Measurements from ENCODE around the gene EGFR.
A peak's percentile ranks its signal among the peaks of the same experiment; 100 is the strongest.

The EGFR gene

DNA sequence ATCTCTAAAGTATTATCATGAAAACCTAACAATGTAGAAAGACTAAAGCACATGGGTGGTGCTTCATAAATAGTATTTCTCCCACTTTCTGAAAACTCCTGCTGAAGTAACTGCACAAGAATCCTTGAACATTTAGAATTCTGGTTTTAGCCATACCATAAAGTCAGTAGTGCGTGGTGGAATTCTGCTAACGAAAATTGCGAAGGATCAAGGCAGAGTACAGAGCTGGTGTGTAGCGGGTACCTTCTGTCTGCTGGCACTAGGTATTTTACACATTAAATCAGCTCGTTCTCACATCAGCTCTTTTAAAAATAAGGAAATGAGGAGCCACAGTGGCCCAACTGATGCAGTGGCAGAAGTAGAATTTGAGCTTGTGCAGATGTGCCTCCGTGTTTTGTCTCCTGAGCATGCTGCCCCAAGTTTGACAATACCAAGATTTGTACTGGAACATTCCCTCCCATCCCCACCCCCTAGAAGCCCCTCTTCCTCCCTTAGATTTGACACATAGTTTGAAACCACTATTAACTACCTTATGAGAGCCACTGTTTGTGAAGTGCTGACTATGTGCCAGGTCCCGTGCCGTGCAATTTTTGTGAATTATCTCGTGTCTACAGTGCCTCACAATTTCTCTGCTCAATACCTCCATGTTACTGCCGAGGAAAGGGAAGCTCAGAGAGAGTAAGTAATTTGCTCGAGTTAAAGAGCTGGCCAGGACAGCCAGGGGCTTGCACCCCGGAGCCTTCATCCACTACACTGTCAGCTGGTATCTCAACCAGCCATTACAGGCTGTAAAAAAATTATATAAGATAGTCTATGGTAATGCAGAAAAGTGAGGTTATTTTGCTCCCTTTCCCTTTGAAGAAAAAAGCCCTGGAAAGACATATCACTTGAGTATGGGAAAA is 66.9 kb downstream of the EGFR start:
- no peak for DNase-seq

DNA sequence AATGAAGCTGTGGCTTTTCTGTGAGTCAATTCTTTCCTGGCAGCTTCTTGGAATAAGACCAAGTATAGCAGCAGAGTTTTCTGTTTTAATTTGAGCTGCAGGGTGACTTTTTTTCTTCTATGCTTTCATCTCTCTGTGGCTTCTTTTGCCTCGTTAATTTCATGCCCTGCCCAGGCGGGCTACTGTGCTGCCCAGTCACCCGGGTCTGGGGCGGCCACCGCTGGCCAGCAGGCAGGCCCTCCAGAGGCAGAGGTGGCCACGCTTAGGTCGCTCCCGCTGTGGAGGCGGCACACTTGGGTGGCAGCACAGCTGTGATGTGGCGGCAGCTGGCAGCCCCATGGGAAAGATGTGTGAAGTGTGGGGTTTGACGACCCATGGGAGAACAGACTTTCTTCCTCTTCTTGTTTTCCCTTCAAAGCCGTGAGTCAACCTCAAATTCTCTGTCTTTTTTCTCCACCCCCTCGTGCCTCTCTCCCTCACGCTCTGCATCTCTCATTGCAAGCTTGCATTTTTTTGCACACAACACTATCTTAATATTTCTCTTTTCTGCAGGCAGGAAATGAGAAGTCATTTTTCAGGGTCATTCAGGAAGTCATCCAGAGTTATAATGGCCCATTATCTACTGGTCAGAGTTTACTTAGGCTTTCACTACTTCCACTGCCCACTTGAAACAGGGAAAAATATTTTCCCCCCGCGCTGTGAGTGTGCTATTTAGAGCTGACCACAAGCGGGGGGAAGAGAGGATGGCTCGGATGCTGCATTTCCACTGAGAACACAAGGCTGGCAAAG is 67.8 kb downstream of the EGFR start:
- DNase-seq = peak; percentile 70

DNA sequence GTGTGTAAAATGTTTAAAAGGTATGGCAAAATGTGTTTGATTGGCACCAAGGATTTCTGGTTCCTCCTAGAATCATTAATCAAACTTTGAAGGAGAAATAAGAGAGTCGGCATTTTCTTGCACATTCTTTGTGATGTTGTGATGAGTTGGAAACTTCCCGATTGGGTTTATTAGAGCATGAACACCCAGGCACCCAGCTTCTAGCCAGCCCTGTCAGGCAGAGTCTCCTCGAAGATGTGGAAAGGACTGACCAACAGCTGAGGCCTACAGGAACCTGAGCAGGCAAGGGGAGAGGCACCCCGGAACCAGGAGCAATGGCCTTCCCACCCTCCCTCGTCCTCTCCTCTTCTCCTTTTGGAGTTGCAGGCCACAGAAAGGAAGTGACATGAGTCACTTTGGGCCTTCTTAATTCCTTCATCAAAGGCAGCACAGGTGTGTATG is 68.7 kb downstream of the EGFR start:
- DNase-seq = no peak

- no peak for DNase-seq
These were observed 69.3 kb downstream of the EGFR start for GRCh38 chr7:55088107-55088506.

DNA sequence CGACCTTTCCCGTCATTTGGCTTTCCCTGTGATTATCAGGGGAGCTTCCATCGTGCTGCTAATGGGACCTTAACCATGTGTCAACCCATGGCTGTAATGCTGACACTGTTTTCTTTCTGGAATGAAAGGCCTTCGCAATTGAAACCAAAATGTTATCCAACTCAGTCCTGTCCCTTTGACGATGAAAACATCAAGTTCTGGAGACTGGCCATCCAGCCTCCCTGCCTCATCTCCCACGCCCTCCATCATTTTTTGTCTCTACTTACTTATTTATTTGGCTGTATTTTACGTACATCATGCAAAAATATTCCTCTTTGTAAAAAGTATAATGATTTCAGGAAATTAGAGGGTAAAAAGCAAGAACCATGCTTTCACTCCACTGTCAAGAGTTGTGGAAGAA is 69.8 kb downstream of the EGFR start:
- DNase-seq = no peak

DNA sequence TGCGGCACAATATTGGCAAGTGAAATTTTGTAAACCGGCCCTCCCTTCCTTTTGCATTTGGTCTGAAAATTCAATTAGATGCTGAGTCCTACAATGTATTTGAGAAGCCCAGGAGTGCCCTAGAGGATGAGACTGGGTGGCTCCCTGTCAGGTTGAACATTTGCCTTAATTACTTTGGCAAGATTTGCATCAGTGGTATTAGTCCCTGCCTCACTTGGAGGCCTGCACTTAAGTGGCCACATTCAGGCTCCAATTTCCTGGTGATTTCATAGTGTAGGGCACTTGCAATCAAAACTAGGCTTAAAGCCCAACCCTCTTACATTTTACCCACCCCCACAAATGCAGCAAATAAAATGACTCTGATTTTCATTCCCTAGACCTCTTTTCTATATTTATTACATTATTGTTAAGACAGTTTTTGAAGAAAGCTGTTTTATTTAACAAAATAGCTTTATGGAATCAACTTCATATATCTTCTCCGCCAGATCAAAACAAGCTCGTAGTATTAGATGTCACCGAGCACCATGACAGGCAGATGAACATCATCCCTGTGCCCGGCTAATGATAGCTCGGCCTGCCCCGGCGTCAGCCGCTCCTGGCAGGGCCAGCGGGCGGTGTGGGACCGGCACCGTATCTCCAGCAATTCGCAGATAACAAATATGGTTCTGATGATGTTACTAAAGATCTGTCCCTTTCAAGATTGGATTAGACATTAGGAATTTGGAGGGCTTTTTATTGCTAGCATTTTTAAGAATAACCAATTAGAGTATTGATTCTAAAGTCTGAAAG is 73.6 kb downstream of the EGFR start:
- DNase-seq = no peak

GRCh38 chr7:55092975-55093373 is 74.2 kb downstream of the EGFR start:
- no peak for DNase-seq

DNA sequence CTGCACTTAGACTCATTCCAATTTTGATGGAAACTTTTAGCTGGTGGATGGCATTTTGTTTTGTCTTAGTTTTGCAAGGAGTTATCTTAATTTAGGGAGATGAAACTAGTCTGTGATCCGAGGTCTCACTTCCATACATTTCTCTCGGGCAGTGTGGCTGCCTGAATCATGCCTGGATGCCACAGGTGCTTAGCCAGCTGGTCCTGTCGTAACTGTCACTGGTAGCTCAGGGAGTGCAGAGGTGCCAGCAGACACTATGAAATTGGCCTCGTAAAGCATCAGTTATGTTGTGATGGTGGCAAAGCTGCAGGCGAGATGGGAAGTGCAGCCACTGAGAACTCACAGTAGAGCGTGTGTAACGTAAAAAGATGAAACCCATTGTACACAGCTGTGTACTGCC is 74.9 kb downstream of the EGFR start:
- DNase-seq = no peak

- no peak for DNase-seq
These were observed 75.4 kb downstream of the EGFR start for GRCh38 chr7:55094092-55094690.

GRCh38 chr7:55095672-55096071 is 76.9 kb downstream of the EGFR start:
- no peak for DNase-seq

DNA sequence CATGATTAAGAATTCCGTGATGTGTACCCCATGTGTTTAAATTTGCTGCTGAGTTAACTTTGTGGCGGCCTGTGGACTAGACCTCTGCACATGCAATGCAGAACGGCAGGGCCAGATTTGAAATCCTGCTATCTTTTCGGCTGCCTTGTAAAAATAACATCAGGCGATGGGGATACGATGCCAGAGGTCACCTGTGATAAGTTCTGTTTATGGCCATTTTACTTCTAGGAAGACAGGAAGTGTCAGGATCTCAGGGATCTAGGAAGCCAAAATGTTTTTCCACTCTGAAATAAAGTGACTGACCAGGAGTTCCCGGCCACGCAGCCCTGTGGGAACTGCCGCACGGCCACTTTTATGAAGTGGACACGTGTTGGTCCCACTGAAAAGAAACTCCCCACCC is 77.5 kb downstream of the EGFR start:
- DNase-seq = no peak

DNA sequence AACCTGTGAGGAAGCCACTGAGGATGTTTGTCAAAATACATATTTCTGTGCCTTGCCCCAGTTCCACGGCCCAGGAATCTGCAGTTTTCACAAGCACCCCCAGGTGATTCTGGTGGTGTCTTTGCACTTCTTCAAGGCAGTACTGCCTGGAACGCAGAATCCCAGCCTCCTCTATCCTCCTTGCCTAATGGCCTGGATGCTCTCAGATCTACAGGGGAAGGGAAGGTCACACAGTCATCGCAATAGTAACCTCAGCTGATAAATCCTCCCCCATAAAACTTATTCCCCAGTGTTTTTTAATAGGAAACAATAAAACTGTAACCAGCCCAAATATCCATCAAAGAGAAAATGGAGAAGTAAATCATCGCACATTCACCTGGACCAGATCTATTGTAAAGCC is 78.3 kb downstream of the EGFR start:
- no peak for DNase-seq

DNA sequence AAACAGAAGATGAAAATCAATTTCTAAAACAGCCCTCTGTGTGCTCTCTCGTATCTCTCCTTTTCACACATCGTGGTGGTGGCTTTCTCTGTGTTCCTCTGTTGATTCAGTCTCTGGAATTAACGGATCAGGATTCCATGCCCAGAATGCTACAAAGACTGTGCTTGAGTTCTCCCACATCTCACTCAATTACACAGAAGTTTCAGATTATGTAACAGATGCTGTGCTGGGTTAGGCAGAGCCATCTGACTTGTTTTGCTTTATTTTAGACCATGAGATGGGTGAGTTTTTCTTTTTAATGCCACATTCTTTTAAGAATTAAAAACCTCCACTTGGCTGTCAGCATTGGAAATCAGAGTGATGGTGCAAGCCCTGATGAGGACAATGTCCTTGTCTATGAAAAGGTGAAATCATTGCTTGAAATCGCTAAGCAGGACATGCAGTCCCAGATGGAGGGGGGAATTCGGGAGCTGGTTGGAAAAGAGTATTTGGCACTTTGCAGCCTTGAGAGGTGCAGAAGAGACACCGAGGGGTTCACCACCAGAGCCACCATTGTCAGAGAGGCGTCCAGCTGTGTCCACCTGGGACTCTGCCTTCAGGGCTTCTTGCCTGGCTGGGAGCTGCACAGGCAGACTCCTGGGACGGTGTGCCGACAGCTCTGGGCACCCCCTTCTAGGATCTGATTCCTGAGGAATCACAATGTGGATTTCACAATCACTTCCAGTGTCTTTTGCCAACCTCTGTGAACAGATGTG is 80.4 kb downstream of the EGFR start:
- DNase-seq = no peak

GRCh38 chr7:55099821-55100543 is 81.2 kb downstream of the EGFR start:
- no peak for DNase-seq

DNA sequence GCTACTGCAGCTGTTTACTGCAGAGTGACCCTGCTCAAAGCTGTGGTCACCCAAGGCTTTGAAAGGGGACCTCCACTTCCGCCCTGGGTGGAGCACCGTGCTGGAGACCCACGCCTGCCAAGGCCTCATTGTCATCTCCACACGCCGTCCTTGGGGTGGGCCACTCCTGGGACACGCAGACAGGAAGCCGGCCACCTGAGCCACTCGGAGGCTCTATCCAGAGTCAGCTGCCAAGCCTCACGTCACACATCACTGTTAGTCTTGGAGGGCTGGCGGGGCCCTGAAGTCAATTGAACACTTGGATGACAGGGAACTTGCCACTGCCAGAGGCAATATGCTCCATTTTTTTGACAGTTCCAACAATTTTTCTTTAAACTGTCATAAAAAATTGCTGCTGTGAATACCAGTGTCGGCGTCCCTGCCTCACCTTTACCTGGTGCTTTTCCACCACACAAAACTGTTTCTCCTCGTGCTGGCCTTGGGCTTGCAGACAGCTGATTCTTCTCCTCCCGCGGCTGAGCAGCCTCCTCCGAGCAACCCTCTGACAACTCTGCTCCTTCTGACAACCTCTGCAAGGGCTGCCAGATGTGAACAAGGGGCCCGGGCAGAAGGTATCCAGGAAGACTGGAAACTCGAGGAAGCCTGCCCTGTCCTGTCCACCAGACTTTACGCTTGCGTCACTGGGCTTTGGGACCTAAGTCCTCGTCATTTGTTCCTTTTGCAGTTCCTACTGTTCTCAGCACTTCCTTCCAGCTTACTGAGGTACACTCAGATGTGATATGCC is 81.9 kb downstream of the EGFR start:
- no peak for DNase-seq

GRCh38 chr7:55101359-55101758 is 82.5 kb downstream of the EGFR start:
- DNase-seq = no peak

GRCh38 chr7:55104123-55104522 is 85.3 kb downstream of the EGFR start:
- no peak for DNase-seq

- DNase-seq = no peak
These were observed 86.1 kb downstream of the EGFR start for GRCh38 chr7:55104712-55105433.

GRCh38 chr7:55105952-55106351 is 87.1 kb downstream of the EGFR start:
- no peak for DNase-seq

GRCh38 chr7:55107946-55108345 is 89.1 kb downstream of the EGFR start:
- no peak for DNase-seq
